ENCODE results near the gene KHDC3L. TPM values are rescaled to one million over a fixed set of nuclear protein-coding genes. Genes with fewer than 3 reads are reported as not detected.

KHDC3L gene
- total RNA-seq, 2 experiments from 2014 or later: not detected

Other genes with a start within 250 kb of the KHDC3L start
- gene KHDC1L, start 137.2 kb upstream of the KHDC3L start, total RNA-seq: not detected
- 1 to 10 TPM; 3.2 to 5.0 TPM for gene KHDC1, start 99.5 kb upstream of the KHDC3L start, total RNA-seq
- not detected for gene DPPA5, start 8.4 kb upstream of the KHDC3L start, total RNA-seq
- 1 to 10 TPM; 1.1 to 1.4 TPM for gene OOEP, start 7.2 kb downstream of the KHDC3L start, total RNA-seq
- gene DDX43, start 32.2 kb downstream of the KHDC3L start, total RNA-seq: 1 to 10 TPM; 1.3 to 3.5 TPM
- gene CGAS, start 89.6 kb downstream of the KHDC3L start, total RNA-seq: 10 to 100 TPM; 25.9 to 26.6 TPM
- 10 to 100 TPM; 65.4 to 70.4 TPM for gene MTO1, start 99.1 kb downstream of the KHDC3L start, total RNA-seq
- 1,000 to 10,000 TPM; 8,804 to 9,235 TPM for gene EEF1A1, start 158.4 kb downstream of the KHDC3L start, total RNA-seq